GM18868 (cell line): ENCODE results near the gene IFT74.

Source experiments
- ATAC-seq: cut with Tn5 transposase; IDR thresholded peaks from one replicate; pipeline ENCODE4 v1.9.1; 2021; ENCODE audit warnings: mild to moderate bottlenecking, moderate library complexity; ENCODE audit not compliant: unreplicated experiment

The IFT74 gene

DNA sequence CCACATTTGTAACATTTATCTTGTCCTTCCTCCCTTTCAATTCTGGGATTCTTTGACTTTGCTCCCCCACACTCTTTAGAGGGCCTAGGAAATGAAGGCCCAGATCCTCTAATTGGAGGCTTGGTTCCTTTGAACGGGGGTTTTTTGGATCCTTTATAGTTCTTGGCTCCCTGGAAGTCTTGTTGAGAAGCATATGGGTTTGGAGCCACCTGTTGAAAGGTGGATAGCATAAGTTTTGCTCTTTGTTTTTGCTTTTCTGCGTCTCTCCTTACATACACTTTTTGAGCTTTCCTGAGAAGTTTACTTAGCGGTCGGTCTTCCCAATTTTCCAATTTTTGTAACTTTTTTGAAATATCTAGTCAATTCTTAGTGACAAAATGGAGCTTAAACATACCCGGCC lies 17.8 kb downstream of the IFT74 start:
- no peak for ATAC-seq

DNA sequence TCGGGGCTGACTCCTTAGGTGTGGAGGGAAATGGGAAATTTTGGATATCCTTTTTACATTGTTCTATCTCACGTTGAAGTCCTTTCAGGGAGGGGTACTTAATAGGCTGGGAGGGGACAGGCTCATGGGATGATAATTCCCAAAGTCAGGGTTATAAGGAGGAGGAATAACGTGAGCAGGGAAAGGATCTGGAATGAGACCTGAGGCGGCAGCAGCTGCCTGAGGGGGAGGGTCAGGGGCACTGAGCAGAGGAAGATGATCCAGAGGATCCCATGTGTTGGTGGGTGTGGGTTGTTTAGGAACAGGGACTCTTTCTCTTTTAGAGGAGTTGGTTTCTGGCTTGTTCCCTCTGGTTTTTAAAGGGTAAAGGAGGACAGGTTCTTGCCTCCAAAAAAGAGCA lies 18.7 kb downstream of the IFT74 start:
- no peak for ATAC-seq

- ATAC-seq = no peak
These were observed 19.8 kb downstream of the IFT74 start for GRCh38 chr9:26975728-26976707.

DNA sequence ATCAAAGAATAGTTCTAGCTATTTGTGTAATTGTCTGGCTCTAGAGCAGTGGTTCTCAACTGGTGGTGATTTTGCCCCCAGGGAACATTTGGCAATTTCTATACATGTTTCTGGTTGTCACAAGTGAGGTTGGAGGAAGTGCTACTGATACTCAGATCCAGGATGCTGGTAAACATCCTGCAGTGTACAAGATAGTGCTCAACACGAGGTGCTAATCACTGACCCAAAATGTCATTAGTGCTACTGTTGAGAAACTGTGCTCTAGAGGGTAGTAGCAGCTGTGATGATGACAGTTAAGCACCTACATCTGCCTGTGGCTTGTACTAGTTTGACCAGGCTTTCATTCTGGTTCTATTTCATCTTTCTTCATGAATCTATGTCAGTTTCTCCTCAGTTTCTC lies 27.1 kb downstream of the IFT74 start:
- ATAC-seq = peak; percentile 79

- no peak for ATAC-seq
These were observed 39.6 kb downstream of the IFT74 start for GRCh38 chr9:26995810-26996209.

- no peak for ATAC-seq
These were observed 47.3 kb downstream of the IFT74 start for GRCh38 chr9:27003426-27004077.

DNA sequence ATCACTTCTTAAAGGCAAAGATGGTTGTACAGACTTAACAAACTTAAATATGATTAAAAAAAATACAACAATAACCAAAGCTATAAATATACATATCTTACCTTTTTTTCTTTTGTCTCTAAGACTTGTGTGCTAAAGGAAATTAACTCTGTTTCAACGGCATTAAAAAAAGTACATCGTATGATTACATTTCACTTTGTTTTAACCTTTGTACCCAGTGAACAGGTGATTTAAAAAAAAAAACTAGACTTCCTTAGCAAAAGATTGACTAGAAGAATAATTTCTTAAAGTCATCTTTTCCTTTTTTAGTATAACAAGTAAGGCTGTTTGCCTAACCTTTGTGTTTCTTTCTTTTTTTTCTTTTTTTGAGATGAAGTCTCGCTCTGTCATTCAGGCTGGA lies 49.3 kb downstream of the IFT74 start, which contains the start of gene LRRC19:
TSS of gene LRRC19 (minus strand) at position 182 of the 400 bp plus-strand sequence. CDS start 5,978 bp downstream, outside the sequence.
- ATAC-seq = no peak

- no peak for ATAC-seq
These were observed 63.4 kb downstream of the IFT74 start for GRCh38 chr9:27019589-27019988.

DNA sequence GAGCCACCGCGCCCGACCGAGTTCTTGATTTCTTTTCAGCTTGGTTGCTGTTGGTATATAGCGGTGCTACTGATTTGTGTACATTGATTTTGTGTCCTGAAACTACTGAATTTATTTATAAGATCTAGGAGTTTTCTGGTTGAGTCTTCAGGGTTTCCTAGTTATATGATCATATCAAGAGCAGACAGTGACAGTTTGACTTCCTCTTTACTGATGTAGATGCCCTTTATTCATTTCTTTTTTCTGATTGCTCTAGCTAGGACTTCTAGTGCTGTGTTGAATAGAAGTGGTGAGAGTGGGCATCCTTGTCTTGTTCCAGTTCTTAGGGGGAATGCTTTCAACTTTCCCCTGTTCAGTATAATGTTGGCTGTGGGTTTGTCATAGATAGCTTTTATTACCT lies 66.7 kb downstream of the IFT74 start:
- no peak for ATAC-seq

DNA sequence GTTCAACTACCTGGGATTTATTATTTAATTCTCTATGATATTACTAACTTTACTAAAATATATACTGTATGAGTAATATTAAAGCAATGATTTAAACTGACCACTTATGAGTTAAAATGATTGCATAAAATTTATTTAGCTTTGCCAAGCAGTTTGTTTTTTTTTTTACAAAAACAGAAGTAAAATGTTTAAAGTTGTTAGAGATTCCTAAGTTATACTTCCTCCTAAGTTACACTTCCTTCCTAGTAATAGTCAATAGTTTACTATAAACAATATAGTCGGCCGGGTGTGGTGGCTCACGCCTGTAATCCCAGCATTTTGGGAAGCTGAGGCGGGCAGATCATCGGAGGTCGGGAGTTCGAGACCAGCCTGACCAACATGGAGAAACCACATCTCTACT lies 73.0 kb downstream of the IFT74 start:
- ATAC-seq = no peak

DNA sequence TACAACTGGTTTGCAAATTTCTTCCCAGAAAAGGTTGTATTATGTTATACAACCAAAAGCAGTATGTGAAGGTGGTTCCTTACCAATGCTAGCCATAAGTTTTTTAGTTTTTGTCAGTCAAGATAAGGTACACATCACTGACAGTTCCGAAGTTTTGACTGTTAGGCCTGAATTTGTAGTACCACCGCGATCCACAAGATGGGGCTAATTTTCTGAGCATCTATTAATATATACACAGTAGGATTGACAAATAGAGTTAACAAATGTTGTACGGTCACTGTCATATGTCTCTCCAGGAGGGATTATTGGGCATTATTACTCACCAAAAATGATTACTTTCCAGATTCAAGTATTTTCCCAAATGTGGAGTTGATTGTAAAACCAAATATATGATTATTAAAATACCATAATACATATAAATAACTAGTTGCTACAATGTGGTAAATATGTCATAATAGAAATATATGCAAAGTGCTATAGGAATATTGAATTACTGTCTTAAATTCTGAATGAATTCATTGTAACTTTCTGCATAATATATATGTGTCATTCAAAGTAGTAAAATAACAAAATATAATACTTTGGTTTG lies 77.7 kb downstream of the IFT74 start:
- ATAC-seq = peak; percentile 95

DNA sequence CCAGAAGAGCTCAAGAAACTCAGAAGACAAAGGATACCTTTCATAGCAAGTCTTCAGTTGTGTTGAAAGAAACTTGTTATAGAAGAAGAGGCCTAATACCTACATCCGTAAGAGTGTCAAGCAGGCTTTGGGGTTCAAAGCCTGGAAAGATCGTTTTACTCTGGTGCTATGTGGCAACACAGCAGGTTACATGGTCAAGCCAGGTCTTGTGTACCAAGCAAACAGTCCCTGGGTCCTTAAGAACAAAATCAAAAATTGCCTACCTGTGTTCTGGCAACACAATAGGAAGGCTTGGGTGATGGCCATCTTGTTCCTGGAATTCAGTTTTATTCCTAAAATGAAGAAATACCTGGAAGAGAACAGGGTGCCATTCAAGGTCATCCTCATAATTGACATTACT lies 81.3 kb downstream of the IFT74 start:
- ATAC-seq = no peak

GRCh38 chr9:27041746-27042145 lies 85.5 kb downstream of the IFT74 start:
- no peak for ATAC-seq

DNA sequence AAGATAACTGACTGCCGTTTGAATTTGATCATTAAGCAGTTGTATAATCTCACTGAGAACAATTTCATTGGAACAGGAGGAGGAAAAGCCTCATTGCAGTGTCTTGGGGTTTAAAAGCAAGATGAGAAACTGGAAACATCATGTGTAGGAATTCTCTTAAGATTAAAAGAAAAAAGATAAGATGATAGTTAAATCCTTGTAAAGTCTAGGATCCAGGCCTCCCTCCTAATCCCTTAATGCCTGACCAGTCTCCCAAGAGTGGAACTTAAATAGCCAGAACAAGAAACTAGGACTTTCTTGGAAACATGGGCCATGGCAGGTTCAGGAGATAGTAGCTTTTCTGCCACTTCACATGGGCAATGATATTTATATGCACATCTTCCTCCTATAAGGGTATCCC lies 86.3 kb downstream of the IFT74 start:
- ATAC-seq = no peak

DNA sequence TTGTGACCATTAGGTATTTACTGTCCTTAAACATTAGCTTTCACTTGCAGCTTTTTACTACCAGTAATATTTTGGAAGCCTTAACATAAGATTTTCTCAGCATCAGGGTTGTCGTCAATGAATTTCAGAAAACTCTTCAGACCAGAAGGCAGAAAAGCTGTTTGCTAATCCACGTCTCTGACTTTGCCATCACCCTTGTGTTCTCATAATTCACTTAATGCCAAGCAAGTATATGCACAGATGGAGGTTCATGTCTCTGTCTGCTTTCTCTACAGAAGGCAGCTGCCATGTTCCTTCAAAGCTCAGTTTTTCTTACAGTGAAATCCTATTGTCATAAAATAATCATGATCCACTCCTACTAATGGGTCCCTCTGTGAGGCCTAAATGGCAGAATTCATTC lies 87.0 kb downstream of the IFT74 start:
- no peak for ATAC-seq

- no peak for ATAC-seq
These were observed 90.9 kb downstream of the IFT74 start for GRCh38 chr9:27047136-27047535.

DNA sequence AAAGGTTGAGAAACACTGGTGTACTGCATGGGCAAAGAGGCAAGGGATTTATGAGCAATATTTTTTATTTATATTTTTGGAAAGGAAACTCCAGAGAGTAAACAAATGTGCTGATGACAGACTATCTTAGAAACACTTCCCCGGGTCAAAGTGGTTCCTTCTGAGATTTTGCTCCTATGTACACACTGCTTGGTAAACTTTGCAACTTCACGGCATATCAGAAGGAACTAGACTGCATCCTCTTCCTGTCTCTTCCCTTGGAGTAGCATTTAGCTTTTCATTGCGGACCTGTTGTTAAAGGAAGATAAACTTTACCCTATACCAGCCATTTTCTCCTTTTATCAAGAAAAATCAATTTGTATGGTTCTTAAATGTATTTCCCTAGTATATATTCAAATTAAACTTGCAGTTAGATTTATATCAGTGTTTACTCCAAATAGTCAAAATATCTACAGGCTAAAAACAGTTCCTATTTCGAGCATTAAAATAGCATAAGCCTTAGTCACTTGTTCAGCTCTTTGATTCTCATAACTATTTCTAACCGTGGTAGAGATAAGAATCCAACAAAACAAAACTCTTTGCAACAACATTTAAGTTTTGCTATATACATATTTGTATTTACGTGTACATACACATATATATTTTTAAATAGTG lies 97.3 kb downstream of the IFT74 start:
- no peak for ATAC-seq

- no peak for ATAC-seq
These were observed 97.9 kb downstream of the IFT74 start for GRCh38 chr9:27054125-27054524.

DNA sequence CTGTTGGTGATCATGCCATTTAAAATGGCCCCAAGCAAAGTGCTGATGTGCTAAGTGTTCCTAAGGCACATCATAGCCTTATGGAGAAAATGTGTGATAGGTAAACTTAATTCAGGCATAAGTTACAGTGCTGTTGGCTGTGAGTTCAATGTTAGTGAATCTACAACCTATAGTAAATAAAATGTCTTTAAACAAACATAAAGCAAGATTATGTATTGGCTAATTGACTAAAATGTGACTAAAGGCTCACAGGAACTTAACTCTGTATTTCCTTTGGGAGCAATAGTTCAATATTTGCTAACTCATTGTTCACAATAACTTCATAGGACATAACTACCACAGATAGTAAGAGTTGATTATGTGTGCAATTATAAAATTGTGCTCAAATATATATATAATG lies 98.6 kb downstream of the IFT74 start:
- no peak for ATAC-seq

GRCh38 chr9:27059412-27059811 lies 103.2 kb downstream of the IFT74 start:
- ATAC-seq = no peak

GRCh38 chr9:27059907-27060306 lies 103.7 kb downstream of the IFT74 start:
- ATAC-seq = no peak
